ENCODE results near the gene SYNDIG1L. TPM values are rescaled to one million over a fixed set of nuclear protein-coding genes. Genes with fewer than 3 reads are reported as not detected.

SYNDIG1L gene
- total RNA-seq, 2 experiments from 2014 or later: not detected

GRCh38 chr14:74434294-74434693 is 8.3 kb upstream of the SYNDIG1L start:
- ChIA-PET CTCF (no interaction called here), POLR2A (no interaction called here)

- ChIA-PET CTCF (no interaction called here), POLR2A (no interaction called here)
Observed at GRCh38 chr14:74429991-74430390, 4.0 kb upstream of the SYNDIG1L start.

- POLR2A ChIA-PET: no interaction called here
- CTCF ChIA-PET: no interaction called here
Observed at GRCh38 chr14:74429221-74429691, 3.2 kb upstream of the SYNDIG1L start.

DNA sequence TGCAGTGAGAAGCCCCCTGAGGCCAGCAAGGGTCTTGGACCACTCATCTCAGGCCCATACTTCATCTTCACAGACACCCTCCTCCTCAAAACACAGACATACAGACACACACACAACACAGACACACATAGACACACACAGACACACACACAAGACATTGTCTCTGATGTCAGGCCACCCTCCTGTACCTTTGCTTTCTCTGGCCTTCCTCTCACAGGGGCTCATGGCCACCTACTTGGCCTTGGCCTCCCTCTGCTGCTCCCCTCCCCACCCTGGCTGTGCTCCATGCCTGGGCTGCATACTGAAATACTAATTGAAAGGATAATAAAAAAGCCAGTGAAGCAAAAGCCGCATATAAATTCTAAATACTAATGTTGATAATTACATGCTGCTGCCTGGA is 1.6 kb upstream of the SYNDIG1L start:
- CTCF ChIA-PET: no interaction called here

GRCh38 chr14:74425525-74426201 is 347 bp downstream of the SYNDIG1L start:
- CTCF ChIA-PET: no interaction called here
- POLR2A ChIA-PET: no interaction called here

More for the DNA sequence above, 1.6 kb upstream of the SYNDIG1L start:
- POLR2A ChIA-PET: no interaction called here

DNA sequence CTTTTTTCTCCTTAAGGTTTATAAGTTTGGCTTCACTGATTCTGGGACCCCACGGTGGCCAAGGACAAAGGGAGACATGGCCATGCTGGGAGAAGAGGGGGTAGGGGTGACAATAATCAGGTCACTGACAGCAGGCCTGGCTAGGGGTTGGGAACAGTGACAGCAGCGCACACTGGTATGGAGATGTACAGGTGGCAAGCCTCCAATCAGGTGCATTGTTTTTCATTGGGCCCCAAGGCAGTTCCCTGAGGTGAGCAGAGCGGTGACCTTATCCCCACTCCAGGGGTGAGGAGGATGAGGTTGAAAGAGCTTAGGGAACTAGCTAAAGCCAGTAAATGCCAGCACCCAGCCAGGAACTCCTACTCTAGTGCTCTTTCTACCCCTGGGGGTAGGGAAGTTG is 1.4 kb downstream of the SYNDIG1L start:
- CTCF ChIA-PET: no interaction called here
- POLR2A ChIA-PET: no interaction called here

- ChIA-PET POLR2A (no interaction called here), CTCF (no interaction called here)
Observed at GRCh38 chr14:74423246-74423645, 2.8 kb downstream of the SYNDIG1L start.

DNA sequence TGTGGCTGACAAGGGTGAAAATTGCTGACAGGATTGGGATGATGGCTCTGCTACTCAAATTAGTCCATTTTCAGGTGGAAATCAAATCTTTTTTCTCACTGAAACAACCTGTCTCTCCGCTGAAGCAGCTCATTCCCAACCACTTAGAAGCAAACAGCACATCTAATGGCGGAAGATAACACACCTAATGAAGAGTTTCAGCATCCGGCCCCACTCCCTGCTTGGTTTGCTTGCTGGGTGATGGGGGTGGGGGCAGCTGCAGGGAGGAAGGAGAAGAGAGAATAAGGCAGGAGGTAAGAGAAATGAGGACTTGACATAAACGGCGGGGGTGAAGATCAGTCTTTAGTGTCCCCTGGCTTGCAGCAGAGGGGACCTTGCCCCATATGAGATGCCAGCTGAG is 4.0 kb downstream of the SYNDIG1L start:
- ChIA-PET POLR2A (no interaction called here), CTCF (no interaction called here)

- ChIA-PET POLR2A (no interaction called here), CTCF (no interaction called here)
Observed at GRCh38 chr14:74419086-74419485, 6.9 kb downstream of the SYNDIG1L start.

DNA sequence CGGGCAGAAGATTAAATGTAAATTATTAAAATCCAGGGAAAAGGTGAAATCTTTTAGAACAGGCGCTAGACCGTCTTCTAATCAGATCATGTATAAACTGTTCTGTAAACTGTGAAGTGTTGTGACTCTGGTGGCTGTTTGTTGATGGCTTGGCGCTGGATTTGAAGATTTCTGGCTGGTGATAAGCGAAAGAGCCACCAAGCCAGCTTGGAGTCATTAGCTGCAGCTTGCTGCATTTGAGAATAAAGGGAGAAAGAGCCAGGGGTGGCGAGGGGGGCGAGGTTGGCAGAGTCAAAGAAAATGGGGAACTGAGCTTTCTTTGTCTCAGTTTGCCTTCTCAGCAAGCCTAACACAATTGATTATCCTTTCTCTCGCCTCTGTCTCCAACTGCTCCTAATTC is 8.0 kb downstream of the SYNDIG1L start:
- ChIA-PET POLR2A (no interaction called here), CTCF (no interaction called here)

DNA sequence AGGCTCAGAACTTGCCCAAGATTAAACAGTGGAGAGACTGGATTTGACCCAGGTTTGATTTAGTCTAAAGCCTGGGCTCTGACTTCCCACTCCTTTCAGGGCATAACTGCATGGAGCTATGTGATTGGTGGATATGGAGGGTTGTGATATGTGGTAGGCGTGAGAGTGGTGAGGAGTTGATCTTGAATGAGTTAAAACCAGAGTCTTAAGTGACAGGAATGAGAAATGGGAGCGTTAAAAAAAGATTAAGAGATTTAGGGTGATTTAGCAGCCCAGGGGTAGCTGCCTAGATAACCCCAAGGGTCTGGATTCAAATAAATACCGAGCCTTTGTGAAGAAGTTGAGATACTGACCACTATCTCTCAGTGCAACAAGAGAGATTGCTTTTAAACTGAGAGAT is 8.4 kb downstream of the SYNDIG1L start:
- ChIA-PET CTCF (no interaction called here), POLR2A (no interaction called here)

GRCh38 chr14:74417201-74417600 is 8.8 kb downstream of the SYNDIG1L start:
- CTCF ChIA-PET: no interaction called here
- POLR2A ChIA-PET: no interaction called here

DNA sequence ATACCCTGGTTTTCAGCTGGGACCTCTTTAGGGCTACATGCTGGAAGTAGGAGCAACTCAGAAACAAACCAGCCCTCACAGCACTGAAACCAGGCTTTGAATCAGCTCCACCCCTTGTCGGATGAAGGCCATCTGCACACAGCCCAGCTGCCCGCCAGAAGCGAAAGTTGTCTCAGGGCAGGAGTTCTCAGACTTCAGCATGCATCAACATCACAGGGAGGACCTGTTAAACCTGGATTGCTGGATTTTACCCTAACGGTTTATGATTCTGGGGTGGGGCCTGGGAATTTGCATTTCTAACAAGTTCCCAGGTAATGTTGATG is 10.9 kb downstream of the SYNDIG1L start:
- CTCF ChIA-PET: no interaction called here
- POLR2A ChIA-PET: no interaction called here

- POLR2A ChIA-PET: no interaction called here
- CTCF ChIA-PET: no interaction called here
Observed at GRCh38 chr14:74414403-74415114, 11.5 kb downstream of the SYNDIG1L start.

DNA sequence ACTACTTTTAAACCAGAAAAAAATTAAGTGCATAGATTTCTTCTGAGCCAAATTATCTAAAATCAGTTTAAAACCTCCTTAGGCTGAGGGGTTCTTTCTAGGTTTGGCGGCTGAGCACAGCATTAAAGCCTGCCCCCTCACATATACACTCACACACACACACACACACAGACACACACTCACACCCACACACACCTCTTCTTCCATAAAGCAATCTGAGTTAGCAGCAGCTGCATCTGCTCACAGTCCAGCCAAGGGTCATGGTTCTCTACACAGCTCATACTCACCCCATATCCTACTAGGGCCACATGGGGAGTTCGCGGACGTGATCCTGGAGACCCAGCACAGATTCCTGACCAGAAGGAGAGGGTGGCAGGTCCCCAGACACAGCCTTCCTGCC is 12.4 kb downstream of the SYNDIG1L start:
- ChIA-PET POLR2A (no interaction called here), CTCF (no interaction called here)

DNA sequence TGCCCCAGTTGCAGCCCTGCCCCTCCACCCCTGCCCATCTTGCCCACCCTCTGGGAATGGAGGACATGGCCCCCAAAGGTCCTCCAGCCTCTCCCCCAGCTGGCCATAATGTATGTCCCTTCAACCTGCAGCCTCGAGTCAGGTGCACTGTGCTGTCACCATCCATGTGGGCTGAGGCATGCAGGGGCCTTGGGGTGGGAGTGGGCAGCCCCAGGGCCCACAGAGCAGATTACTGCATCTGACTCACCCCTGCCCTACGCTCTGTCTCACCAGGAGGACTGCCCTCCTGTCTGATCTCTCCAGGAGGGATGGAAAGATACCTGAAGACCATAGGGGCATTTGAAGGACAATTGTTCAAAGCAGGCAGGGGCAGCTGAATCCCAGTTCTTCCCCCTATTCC is 13.3 kb downstream of the SYNDIG1L start:
- CTCF ChIA-PET: no interaction called here

DNA sequence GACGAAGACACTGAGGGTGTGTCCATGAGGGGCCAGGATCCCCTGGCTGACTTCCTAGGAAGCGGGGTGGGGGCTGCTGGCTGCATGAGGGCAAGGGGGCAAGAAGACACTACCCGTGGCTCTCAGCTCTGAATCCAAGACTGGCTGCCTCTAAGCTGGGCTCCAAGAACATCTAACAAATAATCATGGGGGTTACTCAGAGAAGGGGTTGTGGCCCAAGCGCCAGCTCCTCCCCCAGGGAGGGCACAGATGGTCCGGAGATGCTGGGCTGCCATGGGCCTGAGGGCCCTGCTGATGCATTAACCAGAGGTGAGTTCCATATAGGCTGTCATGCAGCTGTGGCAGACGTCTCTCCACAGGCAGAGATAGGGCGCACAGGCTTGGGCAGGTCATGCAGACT is 14.3 kb downstream of the SYNDIG1L start:
- CTCF ChIA-PET: no interaction called here
- POLR2A ChIA-PET: no interaction called here

More for the DNA sequence above, 13.3 kb downstream of the SYNDIG1L start:
- POLR2A ChIA-PET: no interaction called here

- ChIA-PET POLR2A (no interaction called here), CTCF (no interaction called here)
Observed at GRCh38 chr14:74409441-74409840, 16.6 kb downstream of the SYNDIG1L start.

GRCh38 chr14:74408870-74409269 is 17.1 kb downstream of the SYNDIG1L start:
- POLR2A ChIA-PET: no interaction called here
- CTCF ChIA-PET: no interaction called here

GRCh38 chr14:74407801-74408154 is 18.2 kb downstream of the SYNDIG1L start:
- POLR2A ChIA-PET: no interaction called here
- CTCF ChIA-PET: no interaction called here

GRCh38 chr14:74407021-74407800 is 18.8 kb downstream of the SYNDIG1L start:
- ChIA-PET CTCF (no interaction called here), POLR2A (no interaction called here)

DNA sequence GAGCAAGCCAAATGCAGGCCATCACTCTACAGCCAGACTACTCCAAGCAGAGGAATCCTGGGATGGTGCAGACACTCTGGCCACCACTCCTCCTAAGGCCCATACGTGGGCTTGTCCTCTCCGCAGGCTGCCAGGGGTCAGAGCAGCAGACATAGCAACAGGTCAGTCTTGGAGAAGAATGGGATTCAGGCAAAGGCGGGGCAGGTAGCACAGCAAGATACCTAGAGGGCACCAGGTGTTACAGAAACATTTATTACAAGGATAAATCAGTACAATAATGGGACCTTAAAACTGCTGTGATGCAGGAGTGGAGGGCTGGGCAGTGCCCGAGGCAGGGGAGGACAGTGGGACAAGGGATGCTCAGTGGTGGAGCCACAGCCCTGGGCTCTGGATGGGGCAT is 20.3 kb downstream of the SYNDIG1L start:
- CTCF ChIA-PET: no interaction called here
- POLR2A ChIA-PET: no interaction called here
